ENCODE measurements around the gene JAG2. TPM values are rescaled to one million over a fixed set of nuclear protein-coding genes. Genes with fewer than 3 reads are reported as not detected.

Gene JAG2
- total and polyA plus RNA-seq, 2 experiments from 2014 or later, result 1.5 TPM; not detected in 1

DNA sequence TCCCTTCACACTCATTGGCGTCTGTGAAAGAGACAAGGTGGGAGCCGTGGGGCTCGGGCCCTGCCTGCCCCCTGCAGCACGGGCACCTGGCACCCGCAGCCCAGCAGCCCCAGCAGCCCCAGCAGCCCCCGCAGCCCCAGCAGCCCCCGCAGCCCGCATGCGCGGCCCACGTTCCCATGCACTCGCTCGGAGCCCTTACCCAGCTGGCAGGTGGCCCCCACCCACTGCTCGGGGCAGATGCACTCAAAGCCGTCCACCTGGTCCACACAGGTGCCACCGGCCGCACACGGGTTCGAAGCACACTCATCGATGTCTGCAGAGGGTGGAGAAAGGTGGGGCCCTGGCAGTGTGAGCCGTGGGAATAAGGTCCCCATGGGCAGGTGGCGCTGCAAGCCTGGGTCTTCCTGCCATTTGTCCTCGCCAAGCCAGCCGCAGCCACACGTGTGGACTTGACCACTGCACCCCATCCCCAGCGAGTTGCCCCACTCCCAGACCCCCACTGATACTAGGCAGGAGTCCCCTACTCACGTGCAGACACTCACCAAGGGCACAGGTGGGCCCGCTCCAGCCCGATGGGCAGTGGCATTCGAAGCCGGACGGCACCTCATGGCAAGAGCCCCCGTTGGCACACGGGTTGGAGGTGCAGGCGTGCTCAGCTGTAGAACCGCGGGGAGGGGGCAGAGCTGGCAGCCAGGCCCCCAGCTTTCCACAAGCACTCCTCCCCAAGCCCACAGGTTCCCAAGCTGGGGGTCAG lies 17.3 kb downstream of the JAG2 start:
- Histone ChIP-seq H3K4me2 (ENCODE audit: unreplicated experiment) (no peak overlapping the region), H4K20me1 (ENCODE audit: insufficient read depth) (no peaks in the 10 kb centered on the region), H3K9me2 (ENCODE audit: insufficient read depth) (no peaks in the 10 kb centered on the region), H3K36me3 (ENCODE audit: low read depth) (no peaks in the 10 kb centered on the region), H3K4me3 (no peak overlapping the region), H3K9me3 (ENCODE audit: low read depth) (no peaks in the 10 kb centered on the region), H3K27me3 (replicated peaks; ENCODE audit: insufficient read depth) (no peaks in the 10 kb centered on the region), H3F3A (ENCODE audit: insufficient read depth) (no peaks in the 10 kb centered on the region), H3K4me1 (ENCODE audit: insufficient read depth) (no peaks in the 10 kb centered on the region), H3K27ac (no peak overlapping the region), H3K9ac (no peak overlapping the region), H2AFZ (no peak overlapping the region), H3K79me2 (ENCODE audit: insufficient read depth) (no peaks in the 10 kb centered on the region)
- DNase-seq, result no peak
- WGBS, 2 experiments (ENCODE audit: low coverage in 1 of 2, low lambda C conversion rate in 2 of 2, missing lambda C conversion rate in 2 of 2), result 77 to 82% methylated on average over 28 to 37 of the region's 37 CpGs
- in situ Hi-C loops (cut with MboI), result no loop called here
- no peak for TF ChIP-seq EZH2 (IDR thresholded peaks at IDR 0.05; ENCODE audit: insufficient read depth, poor library complexity, severe bottlenecking)
- TF ChIP-seq EZH2phosphoT487 (IDR thresholded peaks at IDR 0.05; ENCODE audit: insufficient read depth, low read depth), result no peak

DNA sequence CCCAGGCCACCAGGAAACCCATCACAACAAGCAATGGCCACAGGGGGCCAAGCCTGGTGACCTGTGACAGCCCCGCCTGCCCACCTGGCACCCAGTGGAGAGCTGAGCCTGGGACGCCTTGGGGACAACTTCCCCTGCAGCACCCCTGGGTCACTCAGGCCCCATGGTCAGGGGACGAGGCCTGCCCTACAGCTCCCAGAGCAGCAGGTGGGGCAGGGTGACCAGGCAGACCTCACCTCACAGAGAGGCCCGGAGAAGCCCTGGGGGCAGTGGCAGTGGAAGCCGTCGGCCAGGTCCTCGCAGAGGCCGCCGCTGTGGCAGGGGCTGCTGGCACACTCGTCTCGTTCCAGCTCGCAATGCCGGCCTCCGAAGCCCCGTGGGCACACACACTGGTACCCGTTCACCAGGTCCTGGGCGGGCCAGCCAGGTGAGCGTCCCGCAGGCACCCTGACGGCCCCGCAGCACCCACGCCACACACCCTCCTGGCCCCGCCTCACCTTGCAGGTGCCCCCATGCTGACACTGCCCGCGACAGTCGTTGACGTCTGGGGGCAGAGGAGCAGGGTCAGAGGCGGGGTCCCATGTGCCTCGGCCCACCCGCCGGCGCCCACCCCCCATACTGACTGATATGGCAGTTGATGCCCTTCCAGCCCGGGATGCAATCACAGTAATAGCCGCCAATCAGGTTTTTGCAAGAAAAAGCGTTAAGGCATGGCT lies 18.1 kb downstream of the JAG2 start:
- H3K36me3 ChIP-seq (ENCODE audit: low read depth), result no peaks in the 10 kb centered on the region
- H3K9me3 ChIP-seq (ENCODE audit: low read depth), result no peaks in the 10 kb centered on the region
- 69 to 70% methylated on average over 21 to 30 of the region's 35 CpGs for WGBS, 2 experiments (ENCODE audit: low coverage in 1 of 2, low lambda C conversion rate in 2 of 2, missing lambda C conversion rate in 2 of 2)
- H3K27ac ChIP-seq, result no peak overlapping the region
- H3K27me3 ChIP-seq (replicated peaks; ENCODE audit: insufficient read depth), result no peaks in the 10 kb centered on the region
- no peak for TF ChIP-seq EZH2phosphoT487 (IDR thresholded peaks at IDR 0.05; ENCODE audit: insufficient read depth, low read depth)
- no peak for TF ChIP-seq EZH2 (IDR thresholded peaks at IDR 0.05; ENCODE audit: insufficient read depth, poor library complexity, severe bottlenecking)
- no peaks in the 10 kb centered on the region for H3K9me2 ChIP-seq (ENCODE audit: insufficient read depth)
- H4K20me1 ChIP-seq (ENCODE audit: insufficient read depth), result no peaks in the 10 kb centered on the region
- DNase-seq, result no peak
- no peaks in the 10 kb centered on the region for H3K4me1 ChIP-seq (ENCODE audit: insufficient read depth)
- H3F3A ChIP-seq (ENCODE audit: insufficient read depth), result no peaks in the 10 kb centered on the region
- H3K4me2 ChIP-seq (ENCODE audit: unreplicated experiment), result no peak overlapping the region
- no peak overlapping the region for H2AFZ ChIP-seq
- H3K79me2 ChIP-seq (ENCODE audit: insufficient read depth), result no peaks in the 10 kb centered on the region
- in situ Hi-C loops (cut with MboI), result no loop called here
- H3K9ac ChIP-seq, result no peak overlapping the region
- H3K4me3 ChIP-seq, result no peak overlapping the region

DNA sequence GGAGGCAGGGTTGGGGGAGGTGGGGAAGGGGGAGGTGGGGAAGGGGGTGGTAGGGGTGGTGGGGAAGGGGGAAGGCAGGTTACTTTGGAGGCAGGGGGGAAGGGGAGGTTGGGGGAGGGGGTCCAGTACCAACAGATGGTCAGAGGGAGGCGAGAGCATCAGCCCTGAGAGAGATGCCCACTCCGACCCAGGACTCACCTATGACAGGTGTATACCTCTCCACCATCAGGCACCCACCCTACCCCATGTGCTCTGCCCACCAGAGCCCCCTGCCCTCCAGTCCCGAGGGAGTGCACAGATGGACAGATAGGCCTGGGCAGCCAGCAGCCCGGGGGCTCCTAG lies 18.6 kb downstream of the JAG2 start:
- 43 to 47% methylated on average over 2 to 4 of the region's 4 CpGs for WGBS, 2 experiments (ENCODE audit: low coverage in 1 of 2, low lambda C conversion rate in 2 of 2, missing lambda C conversion rate in 2 of 2)
- TF ChIP-seq EZH2 (IDR thresholded peaks at IDR 0.05; ENCODE audit: insufficient read depth, poor library complexity, severe bottlenecking) (no peak), EZH2phosphoT487 (IDR thresholded peaks at IDR 0.05; ENCODE audit: insufficient read depth, low read depth) (no peak)
- Histone ChIP-seq H3K4me2 (ENCODE audit: unreplicated experiment) (no peak overlapping the region), H4K20me1 (ENCODE audit: insufficient read depth) (no peaks in the 10 kb centered on the region), H3K4me1 (ENCODE audit: insufficient read depth) (no peaks in the 10 kb centered on the region), H3K4me3 (no peak overlapping the region), H3K9ac (no peak overlapping the region), H3K79me2 (ENCODE audit: insufficient read depth) (no peaks in the 10 kb centered on the region), H2AFZ (no peak overlapping the region), H3K27me3 (replicated peaks; ENCODE audit: insufficient read depth) (no peaks in the 10 kb centered on the region), H3K9me2 (ENCODE audit: insufficient read depth) (no peaks in the 10 kb centered on the region), H3K27ac (no peak overlapping the region), H3K9me3 (ENCODE audit: low read depth) (no peaks in the 10 kb centered on the region), H3F3A (ENCODE audit: insufficient read depth) (no peaks in the 10 kb centered on the region), H3K36me3 (ENCODE audit: low read depth) (no peaks in the 10 kb centered on the region)
- no peak for DNase-seq
- in situ Hi-C loops (cut with MboI), result no loop called here

DNA sequence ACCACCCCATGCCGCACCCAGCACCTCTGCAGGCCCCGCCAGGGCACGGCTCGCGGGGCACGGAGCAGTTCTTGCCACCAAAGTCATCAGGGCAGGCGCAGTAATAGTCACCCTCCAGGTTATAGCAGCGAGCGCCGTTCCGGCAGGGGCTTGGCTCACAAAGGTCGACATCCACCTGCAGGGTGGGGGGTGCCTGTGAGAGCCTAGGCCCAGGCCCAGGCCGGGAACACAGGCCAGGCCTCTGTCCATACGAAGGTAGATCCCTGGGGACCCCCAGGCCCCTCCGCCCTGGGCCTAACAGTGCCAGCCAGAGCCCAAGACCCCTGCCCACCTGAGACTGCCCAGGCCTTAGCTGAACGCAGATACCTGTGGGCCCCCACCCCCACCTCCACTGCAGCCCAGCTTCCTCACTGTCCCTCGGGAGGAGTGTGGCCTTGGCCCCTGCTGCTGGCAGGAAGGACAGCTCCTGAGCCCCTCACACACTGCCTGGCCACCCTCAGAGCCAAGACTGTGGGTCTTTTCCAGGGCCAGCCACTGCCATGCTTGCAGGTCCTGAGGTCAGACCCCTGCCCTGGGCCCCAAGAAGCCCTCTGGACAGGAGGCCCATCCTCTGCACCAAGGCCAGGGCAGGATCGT lies 19.3 kb downstream of the JAG2 start:
- no peak overlapping the region for H3K4me3 ChIP-seq
- TF ChIP-seq EZH2 (IDR thresholded peaks at IDR 0.05; ENCODE audit: insufficient read depth, poor library complexity, severe bottlenecking) (no peak), EZH2phosphoT487 (IDR thresholded peaks at IDR 0.05; ENCODE audit: insufficient read depth, low read depth) (no peak)
- WGBS, 2 experiments (ENCODE audit: low coverage in 1 of 2, low lambda C conversion rate in 2 of 2, missing lambda C conversion rate in 2 of 2), result 83 to 90% methylated on average over 16 to 18 of the region's 18 CpGs

More for the DNA sequence above, 19.3 kb downstream of the JAG2 start:
- Histone ChIP-seq H3K4me1 (ENCODE audit: insufficient read depth) (no peaks in the 10 kb centered on the region), H3K27me3 (replicated peaks; ENCODE audit: insufficient read depth) (no peaks in the 10 kb centered on the region), H3K9me3 (ENCODE audit: low read depth) (no peaks in the 10 kb centered on the region), H3K79me2 (ENCODE audit: insufficient read depth) (no peaks in the 10 kb centered on the region), H3F3A (ENCODE audit: insufficient read depth) (no peaks in the 10 kb centered on the region), H4K20me1 (ENCODE audit: insufficient read depth) (no peaks in the 10 kb centered on the region), H3K4me2 (ENCODE audit: unreplicated experiment) (no peak overlapping the region), H3K27ac (no peak overlapping the region), H3K36me3 (ENCODE audit: low read depth) (no peaks in the 10 kb centered on the region), H3K9ac (no peak overlapping the region), H3K9me2 (ENCODE audit: insufficient read depth) (no peaks in the 10 kb centered on the region), H2AFZ (no peak overlapping the region)
- in situ Hi-C loops (cut with MboI), result no loop called here
- DNase-seq, result no peak

Measured in GM23248 (cell line).